Spleen (tissue), 11 donors: ENCODE data around the gene CLMP. TPM values are rescaled to one million over a fixed set of nuclear protein-coding genes. Genes with fewer than 3 reads are reported as not detected.
"Not testable (repeated sequence)": the region's sequence is repeated elsewhere in the genome, so short reads cannot be mapped to it uniquely, and the experiment has no call there.

ENCODE experiments used
- DNase-seq: peaks from one replicate; pipeline ENCODE4 v3.0.0-alpha.2; 2020
- H3K27ac ChIP-seq, 8 donors: fragments of 200-600 bp; sonication (generic) in 7 of 8; 1 replicate in 4 of 8; 2 replicates in 4 of 8; pipeline versions ENCODE4 v1.5.0 to v1.8.0; 2016 to 2021; ENCODE audit warnings: inconsistent platforms in 4 of 8, mild to moderate bottlenecking in 4 of 8, moderate library complexity in 1 of 8
- H3K27me3 ChIP-seq, 7 donors: fragments of 200-600 bp; sonication (generic) in 6 of 7; replicated peaks in 1 of 7; 1 replicate in 4 of 7; 2 replicates in 3 of 7; pipeline versions ENCODE4 v1.5.0 to v1.8.0; 2016 to 2021; ENCODE audit warnings: inconsistent platforms in 3 of 7, mild to moderate bottlenecking in 1 of 7
- H3K36me3 ChIP-seq, 6 donors: fragments of 200-600 bp; sonication (generic) in 5 of 6; 1 replicate in 4 of 6; 2 replicates in 2 of 6; pipeline versions ENCODE4 v1.5.0 to v1.8.0; 2016 to 2021; ENCODE audit warnings: inconsistent platforms in 2 of 6
- H3K4me1 ChIP-seq, 6 donors: fragments of 200-600 bp; sonication (generic) in 5 of 6; 1 replicate in 3 of 6; 2 replicates in 3 of 6; pipeline versions ENCODE4 v1.5.0 to v1.8.0; 2016 to 2021; ENCODE audit warnings: inconsistent platforms in 3 of 6
- H3K4me3 ChIP-seq, 8 donors: fragments of 200-600 bp; sonication (generic) in 7 of 8; 1 replicate in 4 of 8; 2 replicates in 4 of 8; pipeline versions ENCODE4 v1.5.0 to v1.8.0; 2016 to 2021; ENCODE audit warnings: inconsistent platforms in 4 of 8, mild to moderate bottlenecking in 4 of 8, moderate library complexity in 2 of 8
- H3K9me3 ChIP-seq, 8 donors: fragments of 200-600 bp; sonication (generic) in 7 of 8; 1 replicate in 4 of 8; 2 replicates in 4 of 8; pipeline versions ENCODE4 v1.5.0 to v1.8.0; 2016 to 2021; ENCODE audit warnings: inconsistent platforms in 4 of 8
- POLR2A ChIP-seq, 3 donors: fragments of 450-650 bp; IDR thresholded peaks; one replicate each; pipeline ENCODE4 v1.5.1; 2017; ENCODE audit warnings: antibody characterized with exemption in 3 of 3, mild to moderate bottlenecking in 1 of 3
- POLR2AphosphoS5 ChIP-seq, 3 donors: sonication (generic); formaldehyde crosslinking; IDR thresholded peaks; one replicate each; pipeline ENCODE4 v1.5.1; 2017; ENCODE audit warnings: antibody characterized with exemption in 3 of 3
- WGBS, 5 donors: extraction: QIAGEN DNeasy Blood & Tissue Kit in 3 of 5; methylation state at CpG; one replicate each; pipeline versions ENCODE4 v1.1.5 to v1.1.7; 2013 to 2018; 5-methylcytosine and 5-hydroxymethylcytosine counted together
- intact Hi-C: fragments of 100-400 bp; cut with DNase I; formaldehyde crosslinking; loops from one replicate; pipeline ENCODE4 v1.15.0; 2023; ENCODE audit warnings: low total_unique reads
- polyA plus RNA-seq, 3 donors: library from polyadenylated mRNA; stranded (reverse); fragments of 200-250 nt; gene quantifications; one replicate each; pipeline ENCODE4 v1.2.1, GENCODE V29; 2013
- total RNA-seq, 7 donors: library from RNA; depleted of rRNA in 3 of 7; stranded (reverse); fragments of >200 nt in 3 of 7; fragmentation: NEBNext Ultra II Directional in 4 of 7; extraction: Animal tissue kit (Norgen Biotek cat#: 25700) in 4 of 7; gene quantifications; one replicate each; pipeline versions ENCODE4 v1.1.0 to v1.2.1, GENCODE V29; 2016 to 2021
- TF ChIP-seq, protein P1 (sequence below), 11 experiments: fragments of 200-600 bp in 7 of 11; fragments of 450-650 bp in 4 of 11; sonication (generic) in 4 of 11; IDR thresholded peaks in 8 of 11; conservative IDR thresholded peaks in 3 of 11; 1 replicate in 7 of 11; 2 replicates in 4 of 11; pipeline versions ENCODE4 v1.4.0 to v1.8.0; 2016 to 2021; ENCODE audit warnings: antibody characterized with exemption in 11 of 11, inconsistent platforms in 4 of 11, mild to moderate bottlenecking in 1 of 11
- donor health status: healthy with polysubstance abuse.
- donor health status: DM: no; HTN: no; CAD: no; lungs with moderate emphysema.
- donor health status: DM: no; HTN: no; CAD: no.
- donor health status: Bipolar disorder and iron deficiency.
- donor health status: healthy.
- donor health status: DM: no; HTN: no; CAD: no.
- donor health status: DM: yes; HTN: yes; CAD: no.

The CLMP gene
- total and polyA plus RNA-seq, 10 donors, result 3.1 to 36.5 (median 13.1) TPM

- Histone ChIP-seq H3K27me3 (no peaks in the 10 kb centered on the region), H3K4me3 (no peak overlapping the region), H3K36me3 (no peaks in the 10 kb centered on the region), H3K9me3 (peaks cover 0 to 9% (median 0%) of the 10 kb centered on the region in 8 donors), H3K4me1 (peaks cover 0 to 6% (median 0%) of the 10 kb centered on the region in 6 donors), H3K27ac (no peak overlapping the region)
- intact Hi-C loops, result no loop called here
- no peak for DNase-seq
- no peak for TF ChIP-seq POLR2A (IDR thresholded peaks at IDR 0.05)
- TF ChIP-seq, protein P1, sequence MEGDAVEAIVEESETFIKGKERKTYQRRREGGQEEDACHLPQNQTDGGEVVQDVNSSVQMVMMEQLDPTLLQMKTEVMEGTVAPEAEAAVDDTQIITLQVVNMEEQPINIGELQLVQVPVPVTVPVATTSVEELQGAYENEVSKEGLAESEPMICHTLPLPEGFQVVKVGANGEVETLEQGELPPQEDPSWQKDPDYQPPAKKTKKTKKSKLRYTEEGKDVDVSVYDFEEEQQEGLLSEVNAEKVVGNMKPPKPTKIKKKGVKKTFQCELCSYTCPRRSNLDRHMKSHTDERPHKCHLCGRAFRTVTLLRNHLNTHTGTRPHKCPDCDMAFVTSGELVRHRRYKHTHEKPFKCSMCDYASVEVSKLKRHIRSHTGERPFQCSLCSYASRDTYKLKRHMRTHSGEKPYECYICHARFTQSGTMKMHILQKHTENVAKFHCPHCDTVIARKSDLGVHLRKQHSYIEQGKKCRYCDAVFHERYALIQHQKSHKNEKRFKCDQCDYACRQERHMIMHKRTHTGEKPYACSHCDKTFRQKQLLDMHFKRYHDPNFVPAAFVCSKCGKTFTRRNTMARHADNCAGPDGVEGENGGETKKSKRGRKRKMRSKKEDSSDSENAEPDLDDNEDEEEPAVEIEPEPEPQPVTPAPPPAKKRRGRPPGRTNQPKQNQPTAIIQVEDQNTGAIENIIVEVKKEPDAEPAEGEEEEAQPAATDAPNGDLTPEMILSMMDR (IDR thresholded peaks at IDR 0.05 in 8 of 11, conservative IDR thresholded peaks at IDR 0.05 in 3 of 11), result no peak
- TF ChIP-seq POLR2AphosphoS5 (IDR thresholded peaks at IDR 0.05), result no peak
- WGBS, 5 donors, result 80 to 87% (median 81%) methylated on average over 11 of the region's 11 CpGs
Observed at GRCh38 chr11:123158033-123159003, 36.7 kb downstream of the CLMP start.

- intact Hi-C loops, result no loop called here
- WGBS, 5 donors, result 62 to 92% (median 79%) methylated on average over 9 of the region's 9 CpGs
Observed at GRCh38 chr11:123152951-123153350, 42.1 kb downstream of the CLMP start.

GRCh38 chr11:123152346-123152745 lies 42.7 kb downstream of the CLMP start:
- DNase-seq, intact Hi-C loops, H3K9me3 ChIP-seq, H3K36me3 ChIP-seq, H3K27me3 ChIP-seq, H3K27ac ChIP-seq, H3K4me3 ChIP-seq, H3K4me1 ChIP-seq: not testable (repeated sequence)
- 91 to 98% (median 93%) methylated on average over 3 to 5 of the region's 5 CpGs for WGBS, 5 donors

More at GRCh38 chr11:123152951-123153350, 42.1 kb downstream of the CLMP start:
- H3K27me3 ChIP-seq, result no peaks in the 10 kb centered on the region
- no peak overlapping the region for H3K4me3 ChIP-seq
- no peaks in the 10 kb centered on the region for H3K4me1 ChIP-seq
- no peak overlapping the region for H3K27ac ChIP-seq
- no peaks in the 10 kb centered on the region for H3K36me3 ChIP-seq
- H3K9me3 ChIP-seq, result peaks cover 0 to 9% (median 0%) of the 10 kb centered on the region in 8 donors
- TF ChIP-seq POLR2A (IDR thresholded peaks at IDR 0.05) (no peak), POLR2AphosphoS5 (IDR thresholded peaks at IDR 0.05) (no peak)
- TF ChIP-seq, protein P1 (IDR thresholded peaks at IDR 0.05 in 8 of 11, conservative IDR thresholded peaks at IDR 0.05 in 3 of 11), result no peak
- DNase-seq, result no peak

GRCh38 chr11:123151796-123152195 lies 43.3 kb downstream of the CLMP start:
- Histone ChIP-seq H3K4me1 (no peaks in the 10 kb centered on the region), H3K36me3 (no peaks in the 10 kb centered on the region), H3K9me3 (peaks cover 0 to 9% (median 0%) of the 10 kb centered on the region in 8 donors), H3K27me3 (no peaks in the 10 kb centered on the region), H3K4me3 (no peak overlapping the region), H3K27ac (no peak overlapping the region)
- no peak for DNase-seq
- intact Hi-C loops, result no loop called here
- TF ChIP-seq POLR2A (IDR thresholded peaks at IDR 0.05) (no peak), POLR2AphosphoS5 (IDR thresholded peaks at IDR 0.05) (no peak)
- TF ChIP-seq, protein P1 (IDR thresholded peaks at IDR 0.05 in 8 of 11, conservative IDR thresholded peaks at IDR 0.05 in 3 of 11), result no peak
- WGBS, 5 donors, result 58 to 86% (median 81%) methylated on average over 2 of the region's 2 CpGs
